Stimulated activated naive CD4-positive, alpha-beta T cell (primary cell): ENCODE data around the gene BACH1.

Experiments used
- DNase-seq, 6 experiments: peaks; one replicate each; lab custom pipeline; 2025; lab: John Stamatoyannopoulos, UW

The BACH1 gene

GRCh38 chr21:29379517-29380054, 80.9 kb downstream of the BACH1 start:
- DNase-seq: no peak

- DNase-seq: no peak
Observed at GRCh38 chr21:29382030-29382654, 83.4 kb downstream of the BACH1 start.

- DNase-seq: no peak
Observed at GRCh38 chr21:29384683-29385359, 86.1 kb downstream of the BACH1 start.

GRCh38 chr21:29385934-29386520, 87.3 kb downstream of the BACH1 start:
- DNase-seq: no peak

- DNase-seq: no peak
Observed at GRCh38 chr21:29386803-29387202, 88.1 kb downstream of the BACH1 start.

GRCh38 chr21:29387598-29387997, 88.9 kb downstream of the BACH1 start:
- DNase-seq: no peak

GRCh38 chr21:29389136-29389535, 90.4 kb downstream of the BACH1 start:
- DNase-seq: no peak

GRCh38 chr21:29390778-29391177, 92.1 kb downstream of the BACH1 start:
- DNase-seq: no peak

GRCh38 chr21:29394051-29394450, 95.3 kb downstream of the BACH1 start:
- no peak for DNase-seq
